Muscle layer of colon (tissue), 2 donors: ENCODE measurements around the gene SPIRE1.
"Not testable (repeated sequence)": the region's sequence is repeated elsewhere in the genome, so short reads cannot be mapped to it uniquely, and the experiment has no call there.

ENCODE experiments used
- H3K27ac ChIP-seq: one replicate; pipeline ENCODE4 v1.7.0; 2013; ENCODE audit warnings: low read depth, mild to moderate bottlenecking, low read length, moderate library complexity
- H3K27me3 ChIP-seq, 2 donors: one replicate each; pipeline ENCODE4 v1.7.0; 2013; ENCODE audit warnings: low read length in 2 of 2, mild to moderate bottlenecking in 2 of 2; ENCODE audit not compliant: insufficient read depth in 2 of 2, control insufficient read depth in 1 of 2
- H3K36me3 ChIP-seq: one replicate; pipeline ENCODE4 v1.7.0; 2013; ENCODE audit warnings: mild to moderate bottlenecking, low read length; ENCODE audit not compliant: insufficient read depth
- H3K4me1 ChIP-seq: one replicate; pipeline ENCODE4 v1.7.0; 2013; ENCODE audit warnings: mild to moderate bottlenecking, low read length; ENCODE audit not compliant: insufficient read depth
- H3K4me3 ChIP-seq, 2 donors: one replicate each; pipeline ENCODE4 v1.7.0; 2013; ENCODE audit warnings: low read length in 2 of 2, low read depth in 1 of 2, mild to moderate bottlenecking in 1 of 2, moderate library complexity in 1 of 2
- H3K9ac ChIP-seq: one replicate; pipeline ENCODE4 v1.7.0; 2013; ENCODE audit warnings: low read length
- H3K9me3 ChIP-seq: one replicate; pipeline ENCODE4 v1.7.0; 2013; ENCODE audit warnings: mild to moderate bottlenecking, low read length
- donor health status: abdominal sarcoma.
- donor health status: Adenocarcinoma of cecum.

SPIRE1 gene

GRCh38 chr18:12423820-12424219 is 234.1 kb downstream of the SPIRE1 start:
- peaks cover 8% of the 10 kb centered on the region for H3K36me3 ChIP-seq
- H3K27me3 ChIP-seq = no peaks in the 10 kb centered on the region
- H3K9me3 ChIP-seq = no peaks in the 10 kb centered on the region
- H3K27ac ChIP-seq = no peak overlapping the region
- peaks cover 6% of the 10 kb centered on the region for H3K4me1 ChIP-seq
- no peak overlapping the region for H3K4me3 ChIP-seq
- H3K9ac ChIP-seq = no peak overlapping the region

GRCh38 chr18:12423393-12423792 is 234.5 kb downstream of the SPIRE1 start:
- H3K36me3 ChIP-seq = peaks cover 7% of the 10 kb centered on the region
- H3K4me3 ChIP-seq = no peak overlapping the region
- no peak overlapping the region for H3K27ac ChIP-seq
- H3K9me3 ChIP-seq = no peaks in the 10 kb centered on the region
- H3K9ac ChIP-seq = no peak overlapping the region
- H3K27me3 ChIP-seq = no peaks in the 10 kb centered on the region
- H3K4me1 ChIP-seq = peaks cover 6% of the 10 kb centered on the region

DNA sequence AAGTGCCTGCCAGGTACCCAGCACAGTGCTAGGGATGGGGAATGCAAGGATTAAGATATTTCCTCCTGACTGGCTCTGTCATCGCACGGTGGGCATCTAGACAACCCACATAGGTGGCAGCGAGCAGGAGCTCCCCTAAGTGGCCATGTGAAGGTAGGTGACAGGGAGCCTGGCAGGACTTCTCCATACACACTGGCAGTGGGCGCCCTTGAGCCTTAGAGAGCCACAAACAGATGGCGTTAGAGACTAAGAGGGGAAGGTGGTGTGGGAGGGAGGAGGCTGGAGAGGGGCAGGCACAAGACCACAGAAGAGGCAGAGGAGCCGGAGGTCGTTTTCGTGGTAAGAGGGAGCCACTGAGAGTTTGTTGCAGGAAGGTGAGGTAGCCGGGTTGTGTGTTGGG is 235.0 kb downstream of the SPIRE1 start:
- no peak overlapping the region for H3K9ac ChIP-seq
- H3K4me1 ChIP-seq = peaks cover 6% of the 10 kb centered on the region
- no peaks in the 10 kb centered on the region for H3K27me3 ChIP-seq
- H3K9me3 ChIP-seq = no peaks in the 10 kb centered on the region
- no peak overlapping the region for H3K27ac ChIP-seq
- peaks cover 2% of the 10 kb centered on the region for H3K36me3 ChIP-seq
- H3K4me3 ChIP-seq = no peak overlapping the region

DNA sequence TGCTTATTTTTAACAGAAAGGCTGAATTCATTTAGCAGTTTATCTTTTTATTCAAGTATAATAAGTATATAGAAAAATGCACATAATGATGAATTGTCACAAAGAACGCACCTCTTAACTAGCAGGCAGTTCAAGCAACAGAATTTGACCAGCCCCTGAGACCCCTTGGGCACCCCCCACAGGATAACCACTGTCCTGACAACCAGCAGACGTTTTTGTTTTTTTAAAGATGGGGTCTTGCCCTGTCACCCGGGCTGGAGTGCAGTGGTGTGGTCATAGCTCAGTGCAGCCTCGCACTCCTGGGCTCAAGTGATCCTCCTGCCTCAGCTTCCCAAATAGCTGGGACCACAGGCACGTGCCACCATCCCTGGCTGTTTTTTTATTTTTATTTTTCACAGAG is 236.2 kb downstream of the SPIRE1 start:
- Histone ChIP-seq H3K4me1 (peaks cover 6% of the 10 kb centered on the region), H3K27ac (no peak overlapping the region), H3K9ac (no peak overlapping the region), H3K27me3 (no peaks in the 10 kb centered on the region), H3K9me3 (no peaks in the 10 kb centered on the region), H3K4me3 (no peak overlapping the region), H3K36me3 (no peaks in the 10 kb centered on the region)

DNA sequence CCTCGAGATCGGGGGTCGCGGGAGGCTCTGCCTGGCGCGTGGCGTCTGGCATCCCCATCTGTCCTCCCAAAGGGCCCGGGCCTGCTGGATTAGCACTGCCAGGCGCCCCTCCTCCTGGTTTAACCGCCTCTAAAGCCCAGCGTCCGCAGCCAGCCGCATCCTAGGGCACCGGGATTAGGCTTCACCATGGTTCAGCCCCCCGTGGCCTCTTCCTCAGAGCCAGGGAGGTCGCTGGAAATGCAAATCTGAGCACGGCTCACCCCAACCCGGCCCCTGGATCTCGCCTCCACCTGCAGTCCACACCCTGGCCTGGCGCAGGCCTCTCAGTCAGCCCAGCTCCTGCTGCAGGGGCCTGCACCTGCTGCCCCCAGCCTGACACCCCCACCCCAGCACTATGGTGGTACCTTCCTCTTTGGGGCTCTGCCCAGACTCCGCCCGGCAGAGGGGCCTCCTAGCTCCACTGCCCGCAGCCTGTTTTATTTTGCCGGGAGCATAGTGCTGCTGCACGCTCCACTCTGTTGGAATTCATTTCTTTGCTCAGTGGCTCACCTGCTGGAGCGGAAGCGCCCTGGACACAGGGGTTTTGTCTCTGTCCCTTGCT is 237.0 kb downstream of the SPIRE1 start:
- Histone ChIP-seq H3K9me3 (no peaks in the 10 kb centered on the region), H3K27me3 (no peaks in the 10 kb centered on the region), H3K9ac (no peak overlapping the region), H3K36me3 (no peaks in the 10 kb centered on the region), H3K4me1 (peaks cover 6% of the 10 kb centered on the region), H3K4me3 (no peak overlapping the region), H3K27ac (no peak overlapping the region)

GRCh38 chr18:12417687-12418086 is 240.2 kb downstream of the SPIRE1 start:
- H3K27me3 ChIP-seq = no peaks in the 10 kb centered on the region
- no peak overlapping the region for H3K27ac ChIP-seq
- no peak overlapping the region for H3K4me3 ChIP-seq
- H3K9ac ChIP-seq = no peak overlapping the region
- H3K4me1 ChIP-seq = peaks cover 6% of the 10 kb centered on the region
- no peaks in the 10 kb centered on the region for H3K9me3 ChIP-seq
- no peaks in the 10 kb centered on the region for H3K36me3 ChIP-seq

GRCh38 chr18:12416098-12416729 is 241.7 kb downstream of the SPIRE1 start:
- H3K9ac ChIP-seq = no peak overlapping the region
- H3K27ac ChIP-seq = no peak overlapping the region
- H3K27me3 ChIP-seq = no peaks in the 10 kb centered on the region
- H3K9me3 ChIP-seq = no peaks in the 10 kb centered on the region
- no peak overlapping the region for H3K4me3 ChIP-seq
- H3K36me3 ChIP-seq = no peaks in the 10 kb centered on the region
- peaks cover 5% of the 10 kb centered on the region for H3K4me1 ChIP-seq

DNA sequence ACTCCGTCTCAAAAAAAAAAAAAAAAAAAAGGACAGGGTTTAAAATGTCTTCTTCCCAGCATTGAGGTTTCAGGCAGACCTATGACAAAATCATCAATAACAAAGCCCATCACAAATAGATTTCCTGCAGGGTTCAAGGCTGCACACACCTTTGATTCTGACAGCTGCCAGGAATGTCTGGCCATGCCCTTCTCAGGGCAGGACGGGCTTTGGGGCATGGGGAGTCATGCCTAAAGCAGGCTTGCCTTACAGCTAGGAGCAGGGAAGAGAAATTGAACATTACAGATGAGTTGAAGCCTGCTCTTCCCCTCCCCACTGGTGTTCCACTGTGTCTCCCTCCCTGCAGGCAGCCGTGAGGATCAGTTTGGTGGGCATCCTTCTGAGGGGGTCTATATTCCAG is 246.5 kb downstream of the SPIRE1 start:
- Histone ChIP-seq H3K4me3 (no peak overlapping the region), H3K9ac (no peak overlapping the region), H3K36me3 (no peaks in the 10 kb centered on the region), H3K9me3 (no peaks in the 10 kb centered on the region), H3K27ac (no peak overlapping the region), H3K27me3 (no peaks in the 10 kb centered on the region), H3K4me1 (peaks cover 6% of the 10 kb centered on the region)

DNA sequence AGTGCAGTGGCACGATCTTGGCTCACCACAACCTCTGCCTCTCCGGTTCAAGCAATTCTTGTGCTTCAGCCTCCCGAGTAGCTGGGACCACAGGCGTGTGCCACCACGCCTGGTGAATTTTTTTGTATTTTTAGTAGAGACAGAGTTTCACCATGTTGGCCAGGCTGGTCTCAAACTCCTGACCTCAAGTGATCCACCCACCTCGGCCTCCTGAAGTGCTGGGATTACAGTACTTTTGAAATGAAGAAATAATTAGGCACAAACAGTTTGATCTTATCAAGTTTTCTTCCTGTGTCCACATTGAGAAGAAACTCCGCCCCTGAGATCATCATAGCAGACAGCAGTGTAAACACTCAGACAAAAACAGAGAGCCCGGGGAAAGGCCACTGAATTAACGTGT is 247.2 kb downstream of the SPIRE1 start:
- not testable (repeated sequence) for H3K4me1 ChIP-seq, H3K4me3 ChIP-seq, H3K27ac ChIP-seq, H3K9ac ChIP-seq, H3K9me3 ChIP-seq, H3K27me3 ChIP-seq, H3K36me3 ChIP-seq

DNA sequence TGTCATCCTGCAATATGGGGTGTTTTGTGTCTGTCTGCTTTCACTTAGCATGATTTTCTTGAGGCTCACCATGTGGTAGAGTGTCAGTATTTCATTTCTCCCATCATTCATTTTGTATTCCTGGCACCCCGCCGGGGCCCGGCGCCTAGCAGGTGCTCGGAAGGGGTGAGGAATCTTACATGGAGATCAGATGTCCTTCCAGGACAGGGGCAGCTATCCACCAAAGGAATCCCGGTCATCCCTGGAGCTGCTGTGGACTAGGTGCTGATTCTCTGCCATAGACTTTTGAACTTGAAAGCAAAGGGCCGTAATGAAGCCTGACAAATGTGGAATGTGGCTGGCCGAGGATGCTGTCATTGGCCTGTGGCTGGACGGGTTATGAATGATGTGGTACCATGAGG is 247.8 kb downstream of the SPIRE1 start:
- Histone ChIP-seq H3K27ac (no peak overlapping the region), H3K36me3 (no peaks in the 10 kb centered on the region)

DNA sequence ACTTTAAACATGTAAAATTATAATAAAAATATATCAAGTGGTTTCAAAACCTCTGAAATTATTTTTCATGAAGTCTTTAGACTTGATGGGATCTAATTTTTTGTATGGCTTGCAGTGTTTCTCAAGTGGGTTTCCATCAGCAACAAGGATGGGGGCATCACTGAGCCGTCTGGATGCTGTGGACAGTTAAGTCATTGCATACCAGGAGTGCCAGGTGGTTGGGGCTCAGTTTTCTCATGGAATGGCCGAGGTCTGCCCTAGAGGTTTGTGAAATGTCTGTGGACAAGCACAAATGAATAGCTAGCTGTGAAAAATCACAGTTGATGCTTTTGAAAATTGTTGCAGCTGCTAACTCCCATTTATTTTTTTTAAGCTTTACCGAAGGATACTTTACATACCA is 248.4 kb downstream of the SPIRE1 start:
- Histone ChIP-seq H3K27ac (no peak overlapping the region), H3K4me1 (peaks cover 6% of the 10 kb centered on the region), H3K36me3 (no peaks in the 10 kb centered on the region), H3K9ac (no peak overlapping the region), H3K9me3 (no peaks in the 10 kb centered on the region), H3K4me3 (no peak overlapping the region), H3K27me3 (no peaks in the 10 kb centered on the region)

More for the DNA sequence above, 247.8 kb downstream of the SPIRE1 start:
- peaks cover 6% of the 10 kb centered on the region for H3K4me1 ChIP-seq
- H3K9ac ChIP-seq = no peak overlapping the region
- H3K27me3 ChIP-seq = no peaks in the 10 kb centered on the region
- H3K4me3 ChIP-seq = no peak overlapping the region
- no peaks in the 10 kb centered on the region for H3K9me3 ChIP-seq

- H3K27ac ChIP-seq = peak overlapping the region; percentile 56
- H3K9ac ChIP-seq = peak overlapping the region; percentile 34
- peaks cover 6% of the 10 kb centered on the region for H3K4me1 ChIP-seq
- no peaks in the 10 kb centered on the region for H3K36me3 ChIP-seq
- H3K4me3 ChIP-seq = peak overlapping the region; percentile 26 to 48
- H3K27me3 ChIP-seq = no peaks in the 10 kb centered on the region
- no peaks in the 10 kb centered on the region for H3K9me3 ChIP-seq
Observed at GRCh38 chr18:12408247-12408869, 249.5 kb downstream of the SPIRE1 start.
